Neuronal stem cell (in vitro differentiated cells): ENCODE data around the gene SARNP.

ENCODE experiments used
- DNase-seq: peaks from one replicate; pipeline ENCODE4 v3.0.0-alpha.2; 2013; ENCODE audit warnings: low spot score
- H2AFZ ChIP-seq: one replicate; pipeline ENCODE4 v1.6.1; 2013; ENCODE audit warnings: mild to moderate bottlenecking, low read length, inconsistent platforms
- H2AK5ac ChIP-seq: 2 replicates; pipeline ENCODE4 v1.6.1; 2013; ENCODE audit warnings: low read depth, mild to moderate bottlenecking, inconsistent platforms, low read length, moderate library complexity, mixed read lengths
- H2BK120ac ChIP-seq: 2 replicates; pipeline ENCODE4 v1.6.1; 2013; ENCODE audit warnings: low read depth, mild to moderate bottlenecking, inconsistent platforms, low read length, moderate library complexity, mixed read lengths
- H2BK12ac ChIP-seq: one replicate; pipeline ENCODE4 v1.6.1; 2013; ENCODE audit warnings: low read length, inconsistent platforms
- H2BK15ac ChIP-seq: 2 replicates; pipeline ENCODE4 v1.6.1; 2013; ENCODE audit warnings: mild to moderate bottlenecking, low read length, inconsistent platforms, mixed read lengths
- H2BK5ac ChIP-seq: one replicate; pipeline ENCODE4 v1.6.1; 2013; ENCODE audit warnings: inconsistent platforms, mild to moderate bottlenecking, low read length, moderate library complexity
- H3K14ac ChIP-seq: one replicate; pipeline ENCODE4 v1.6.1; 2013; ENCODE audit warnings: low read length, inconsistent platforms
- H3K18ac ChIP-seq: 2 replicates; pipeline ENCODE4 v1.6.1; 2013; ENCODE audit warnings: low read length, inconsistent platforms
- H3K23ac ChIP-seq: 2 replicates; pipeline ENCODE4 v1.6.1; 2013; ENCODE audit warnings: low read depth, mild to moderate bottlenecking, mixed read lengths, low read length, inconsistent platforms; ENCODE audit not compliant: poor library complexity
- H3K27ac ChIP-seq: replicated peaks from 3 replicates; pipeline ENCODE4 v1.5.1; 2013; ENCODE audit warnings: low read length, inconsistent platforms
- H3K27me3 ChIP-seq, 3 experiments: 2 replicates each; pipeline ENCODE4 v1.6.1; 2013; ENCODE audit warnings: low read length in 3 of 3, mild to moderate bottlenecking in 2 of 3, inconsistent platforms in 1 of 3, low read depth in 1 of 3, mixed read lengths in 1 of 3, moderate library complexity in 1 of 3; ENCODE audit not compliant: control insufficient read depth in 3 of 3, insufficient read depth in 3 of 3
- H3K36me3 ChIP-seq, 2 donors: replicated peaks in 1 of 2; 2 replicates each; pipeline ENCODE4 v1.6.1; 2013; ENCODE audit warnings: low read length in 2 of 2; ENCODE audit not compliant: control insufficient read depth in 2 of 2, insufficient read depth in 2 of 2
- H3K4ac ChIP-seq: 2 replicates; pipeline ENCODE4 v1.6.1; 2013; ENCODE audit warnings: inconsistent platforms, mild to moderate bottlenecking, low read length, moderate library complexity
- H3K4me1 ChIP-seq, 2 donors: 1 replicate in 1 of 2; 2 replicates in 1 of 2; pipeline ENCODE4 v1.6.1; 2013; ENCODE audit warnings: low read length in 2 of 2, low read depth in 1 of 2; ENCODE audit not compliant: control insufficient read depth in 2 of 2, insufficient read depth in 1 of 2
- H3K4me2 ChIP-seq: one replicate; pipeline ENCODE4 v1.6.1; 2013; ENCODE audit warnings: mild to moderate bottlenecking, low read length, inconsistent platforms; ENCODE audit not compliant: insufficient read depth, poor library complexity, severe bottlenecking
- H3K4me3 ChIP-seq, 2 donors: 2 replicates each; pipeline ENCODE4 v1.5.1; 2013; ENCODE audit warnings: low read length in 2 of 2, mild to moderate bottlenecking in 2 of 2, inconsistent platforms in 1 of 2, moderate library complexity in 1 of 2
- H3K79me1 ChIP-seq: one replicate; pipeline ENCODE4 v1.6.1; 2013; ENCODE audit warnings: low read depth, mild to moderate bottlenecking, inconsistent platforms, low read length, moderate library complexity
- H3K9ac ChIP-seq: one replicate; pipeline ENCODE4 v1.6.1; 2013; ENCODE audit warnings: mild to moderate bottlenecking, low read depth, low read length, inconsistent platforms; ENCODE audit not compliant: poor library complexity
- H3K9me3 ChIP-seq, 2 donors: replicated peaks in 1 of 2; 2 replicates each; pipeline versions ENCODE3 to v1.6.1; 2013; ENCODE audit warnings: low read length in 2 of 2, mild to moderate bottlenecking in 2 of 2, inconsistent platforms in 1 of 2, low read depth in 1 of 2, mixed read lengths in 1 of 2, moderate library complexity in 1 of 2; ENCODE audit not compliant: control insufficient read depth in 2 of 2, insufficient read depth in 1 of 2
- H4K8ac ChIP-seq: one replicate; pipeline ENCODE4 v1.6.1; 2013; ENCODE audit warnings: low read depth, mild to moderate bottlenecking, inconsistent platforms, low read length, moderate library complexity
- H4K91ac ChIP-seq: one replicate; pipeline ENCODE4 v1.6.1; 2013; ENCODE audit warnings: low read length, low read depth, mild to moderate bottlenecking, inconsistent platforms; ENCODE audit not compliant: poor library complexity
- WGBS, 2 donors: extraction: QIAGEN DNeasy Blood & Tissue Kit; methylation state at CpG; one replicate each; pipeline ENCODE4 v1.1.7; 2013; ENCODE audit warnings: missing lambda C conversion rate in 2 of 2, mixed read lengths in 1 of 2; ENCODE audit not compliant: insufficient read length in 2 of 2, insufficient replicate concordance in 1 of 2; ENCODE audit errors: extremely low coverage in 2 of 2; 5-methylcytosine and 5-hydroxymethylcytosine counted together

SARNP gene

DNA sequence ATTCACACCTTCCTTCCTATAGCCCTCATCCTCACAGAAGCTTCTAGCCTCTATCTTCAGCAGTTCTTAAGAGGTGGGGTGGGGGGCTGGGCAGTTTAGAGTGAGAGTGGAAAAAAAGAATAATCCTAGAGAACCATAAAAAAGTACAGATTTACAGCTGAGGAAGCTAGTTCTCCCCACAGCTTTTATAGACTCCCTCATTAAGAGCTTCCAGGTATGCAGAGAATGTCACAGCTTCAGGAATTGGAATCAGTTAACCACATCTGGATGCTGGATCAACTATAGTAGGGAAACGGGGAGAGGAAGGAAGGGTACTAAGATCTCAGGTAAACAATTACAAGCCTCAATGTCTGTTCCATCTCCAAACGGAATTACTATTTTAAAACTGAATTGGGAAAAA is 62.3 kb downstream of the SARNP start:
- Histone ChIP-seq H3K27me3 (no peaks in the 10 kb centered on the region), H3K27ac (no peak overlapping the region), H3K4ac (no peak overlapping the region), H4K8ac (no peak overlapping the region), H3K23ac (no peak overlapping the region), H3K9ac (no peak overlapping the region), H3K14ac (no peak overlapping the region), H4K91ac (no peak overlapping the region), H3K18ac (no peak overlapping the region), H3K4me3 (no peak overlapping the region), H3K79me1 (no peaks in the 10 kb centered on the region), H2BK15ac (no peak overlapping the region), H2BK120ac (no peak overlapping the region), H3K9me3 (peaks cover 2 to 13% of the 10 kb centered on the region in 2 donors), H2AFZ (no peak overlapping the region), H3K36me3 (peaks cover 38 to 100% of the 10 kb centered on the region in 2 donors), H3K4me2 (no peak overlapping the region), H2BK12ac (no peak overlapping the region), H2BK5ac (no peak overlapping the region), H2AK5ac (no peak overlapping the region), H3K4me1 (peaks cover 0 to 9% of the 10 kb centered on the region in 2 donors)
- no peak for DNase-seq
- WGBS, 2 donors = no CpG with 5 or more reads among the region's 2 CpGs

DNA sequence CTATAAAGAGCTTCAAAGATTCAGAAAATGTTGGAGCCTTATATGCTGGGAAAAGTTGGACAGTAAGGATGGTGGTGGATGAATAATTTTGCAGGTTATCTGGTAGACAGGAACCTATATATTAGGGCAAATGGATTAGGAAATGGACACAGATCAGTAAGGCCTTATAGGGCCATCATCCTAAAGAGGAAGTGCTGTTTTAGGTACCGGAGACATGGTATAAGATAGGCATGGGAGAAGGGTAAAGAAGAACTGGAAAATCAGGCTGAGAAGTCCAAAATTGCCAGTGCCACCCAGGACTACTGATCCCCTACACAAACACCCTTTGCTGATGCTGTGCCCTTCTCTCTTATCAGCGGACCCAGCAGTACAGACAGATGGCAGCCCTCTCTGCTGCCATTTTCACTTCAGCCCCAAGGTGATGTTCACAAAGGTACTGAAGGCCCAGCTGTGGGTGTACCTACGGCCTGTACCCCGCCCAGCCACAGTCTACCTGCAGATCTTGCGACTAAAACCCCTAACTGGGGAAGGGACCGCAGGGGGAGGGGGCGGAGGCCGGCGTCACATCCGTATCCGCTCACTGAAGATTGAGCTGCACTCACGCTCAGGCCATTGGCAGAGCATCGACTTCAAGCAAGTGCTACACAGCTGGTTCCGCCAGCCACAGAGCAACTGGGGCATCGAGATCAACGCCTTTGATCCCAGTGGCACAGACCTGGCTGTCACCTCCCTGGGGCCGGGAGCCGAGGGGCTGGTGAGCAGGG is 69.1 kb downstream of the SARNP start:
- Histone ChIP-seq H3K18ac (no peak overlapping the region), H3K79me1 (peaks cover 7% of the 10 kb centered on the region), H3K36me3 (peaks cover 51 to 71% of the 10 kb centered on the region in 2 donors), H3K9ac (peak overlapping the region; percentile 38), H3K27ac (no peak overlapping the region), H2BK120ac (no peak overlapping the region), H3K9me3 (no peaks in the 10 kb centered on the region), H2BK15ac (no peak overlapping the region), H3K4me1 (peaks cover 17 to 22% of the 10 kb centered on the region in 2 donors), H3K4me3 (no peak overlapping the region), H2BK12ac (no peak overlapping the region), H2BK5ac (no peak overlapping the region), H3K4me2 (no peak overlapping the region), H3K14ac (no peak overlapping the region), H3K27me3 (no peaks in the 10 kb centered on the region), H2AFZ (no peak overlapping the region), H3K4ac (no peak overlapping the region), H4K8ac (no peak overlapping the region), H2AK5ac (peak overlapping the region; percentile 15), H3K23ac (peak overlapping the region; percentile 27), H4K91ac (peak overlapping the region; percentile 65)
- DNase-seq = no peak
- WGBS, 2 donors = no CpG with 5 or more reads among the region's 18 CpGs

DNA sequence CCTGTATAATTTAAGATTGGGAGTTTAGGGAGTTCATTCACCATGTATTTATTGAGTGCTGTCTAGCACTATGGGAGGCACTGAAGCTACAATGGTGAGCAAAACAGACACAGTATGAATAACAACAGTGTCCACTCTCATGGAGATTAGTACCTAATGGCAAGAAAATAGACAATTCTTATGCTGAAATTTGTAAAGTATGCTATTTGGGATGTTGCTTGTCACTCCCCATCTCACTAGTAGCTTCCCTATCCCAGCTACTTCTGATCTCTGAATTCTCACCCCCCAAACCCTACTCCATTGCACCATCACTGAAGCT is 70.7 kb downstream of the SARNP start:
- no peak overlapping the region for H3K18ac ChIP-seq
- H3K9ac ChIP-seq = no peak overlapping the region
- H2AK5ac ChIP-seq = no peak overlapping the region
- H3K4me1 ChIP-seq = peaks cover 23 to 26% of the 10 kb centered on the region in 2 donors
- DNase-seq = no peak
- H2BK15ac ChIP-seq = no peak overlapping the region
- no peak overlapping the region for H2BK12ac ChIP-seq
- no peak overlapping the region for H3K4ac ChIP-seq
- no peak overlapping the region for H2BK5ac ChIP-seq
- H3K27me3 ChIP-seq = no peaks in the 10 kb centered on the region
- peak overlapping the region; percentile 100 for H3K27ac ChIP-seq
- H3K4me3 ChIP-seq = no peak overlapping the region
- H4K8ac ChIP-seq = no peak overlapping the region
- H2AFZ ChIP-seq = no peak overlapping the region
- no peak overlapping the region for H3K4me2 ChIP-seq
- H3K23ac ChIP-seq = no peak overlapping the region
- H3K79me1 ChIP-seq = peaks cover 7% of the 10 kb centered on the region
- H2BK120ac ChIP-seq = no peak overlapping the region
- H3K36me3 ChIP-seq = peaks cover 38 to 56% of the 10 kb centered on the region in 2 donors
- H3K9me3 ChIP-seq = no peaks in the 10 kb centered on the region
- H3K14ac ChIP-seq = no peak overlapping the region
- no peak overlapping the region for H4K91ac ChIP-seq

DNA sequence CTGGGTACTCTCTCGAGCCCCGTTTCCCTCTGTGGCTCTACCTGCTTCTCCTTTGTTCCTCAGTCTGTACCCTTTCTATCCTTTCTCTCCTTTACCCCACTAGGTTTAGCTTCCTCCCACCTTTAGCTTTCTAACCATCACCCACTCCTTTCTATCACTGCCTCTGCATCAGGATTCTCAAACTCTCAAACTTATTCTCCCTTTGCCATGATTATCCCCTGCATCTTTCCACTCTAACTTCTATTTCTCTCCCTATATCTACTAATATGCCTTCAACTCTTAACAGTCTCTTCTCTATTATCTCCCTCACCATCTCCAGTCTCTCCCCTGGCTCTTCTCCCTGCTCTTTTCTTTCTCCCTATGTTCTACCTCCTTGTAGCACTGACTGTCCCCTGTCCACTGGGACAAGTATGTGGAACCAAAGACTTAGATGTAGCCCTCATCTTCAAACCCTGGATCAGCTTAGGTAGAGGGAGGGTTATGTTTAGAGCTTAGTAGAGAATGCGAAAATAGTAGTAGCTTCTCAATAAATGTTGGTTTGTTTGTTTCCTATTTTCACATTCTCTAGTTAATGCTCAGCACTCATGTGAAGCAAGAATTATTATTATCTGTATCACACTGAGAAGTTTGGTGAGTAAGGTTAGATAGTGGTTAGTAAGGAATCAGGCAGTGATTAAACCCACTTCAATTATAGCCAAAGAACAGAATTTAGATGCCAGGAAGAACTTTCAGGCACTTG is 71.2 kb downstream of the SARNP start:
- H3K27me3 ChIP-seq = no peaks in the 10 kb centered on the region
- H3K23ac ChIP-seq = no peak overlapping the region
- peak overlapping the region; percentile 75 for H3K4me2 ChIP-seq
- peak overlapping the region; percentile 32 for H2AFZ ChIP-seq
- H3K79me1 ChIP-seq = peaks cover 7% of the 10 kb centered on the region
- no peak overlapping the region for H3K4ac ChIP-seq
- no CpG with 5 or more reads among the region's 3 CpGs for WGBS, 2 donors
- H3K14ac ChIP-seq = no peak overlapping the region
- H2BK5ac ChIP-seq = no peak overlapping the region
- no peak for DNase-seq
- no peak overlapping the region for H3K9ac ChIP-seq
- H3K9me3 ChIP-seq = no peaks in the 10 kb centered on the region
- no peak overlapping the region for H2BK12ac ChIP-seq
- no peak overlapping the region for H2AK5ac ChIP-seq
- no peak overlapping the region for H4K91ac ChIP-seq
- no peak overlapping the region for H2BK15ac ChIP-seq
- peaks cover 33 to 51% of the 10 kb centered on the region in 2 donors for H3K36me3 ChIP-seq
- no peak overlapping the region for H4K8ac ChIP-seq
- peaks cover 25 to 29% of the 10 kb centered on the region in 2 donors for H3K4me1 ChIP-seq
- H3K27ac ChIP-seq = peak overlapping the region; percentile 100
- H2BK120ac ChIP-seq = no peak overlapping the region
- peak overlapping the region; percentile 49 to 77 for H3K4me3 ChIP-seq
- peak overlapping the region; percentile 76 for H3K18ac ChIP-seq
